Hepatocyte (in vitro differentiated cells): ENCODE measurements around the gene KCNMA1.
A peak's percentile ranks its signal among the peaks of the same experiment; 100 is the strongest.

Experiments
- CTCF ChIP-seq: fragments of 200-600 bp; sonication (generic); IDR thresholded peaks from 2 replicates; pipeline ENCODE4 v1.5.1; 2016; ENCODE audit warnings: antibody characterized with exemption, mild to moderate bottlenecking; ENCODE audit not compliant: poor library complexity
- EZH2phosphoT487 ChIP-seq: fragments of 200-600 bp; sonication (generic); IDR thresholded peaks from one replicate; pipeline ENCODE4 v1.6.1; 2018; ENCODE audit warnings: antibody characterized with exemption, mild to moderate bottlenecking, low read depth, moderate library complexity; ENCODE audit not compliant: unreplicated experiment, severe bottlenecking

GRCh38 chr10:77391605-77392235, 245.9 kb downstream of the KCNMA1 start:
- TF ChIP-seq EZH2phosphoT487 (no peak), CTCF (peak; percentile 78)
